Mesothelial cell of epicardium (in vitro differentiated cells): ENCODE data around the gene JUP. TPM values are rescaled to one million over a fixed set of nuclear protein-coding genes. Genes with fewer than 3 reads are reported as not detected.

Source experiments
- DNase-seq, 2 experiments: peaks; one replicate each; pipeline ENCODE4 v3.0.0; 2021; ENCODE audit warnings: low spot score in 2 of 2; ENCODE audit not compliant: unreplicated experiment in 2 of 2
- H3K27ac Mint-ChIP-seq: 2 replicates; pipeline ENCODE4 v1.8.0; 2021; ENCODE audit warnings: mixed read lengths
- H3K27me3 Mint-ChIP-seq: 2 replicates; pipeline ENCODE4 v1.8.0; 2021; ENCODE audit warnings: low read depth, mixed read lengths
- H3K36me3 Mint-ChIP-seq: 2 replicates; pipeline ENCODE4 v1.8.0; 2021; ENCODE audit warnings: mixed read lengths
- H3K4me1 Mint-ChIP-seq: 2 replicates; pipeline ENCODE4 v1.8.0; 2021; ENCODE audit warnings: mixed read lengths
- H3K4me3 Mint-ChIP-seq: 2 replicates; pipeline ENCODE4 v1.8.0; 2021; ENCODE audit warnings: mild to moderate bottlenecking, moderate library complexity, mixed read lengths
- H3K9me3 Mint-ChIP-seq: 2 replicates; pipeline ENCODE4 v1.8.0; 2021; ENCODE audit warnings: mixed read lengths
- total RNA-seq: library from RNA; stranded (reverse); gene quantifications from 3 replicates; pipeline ENCODE4 v1.2.1, GENCODE V29; 2021
- TF ChIP-seq, protein P1 (sequence below): fragments of 200-600 bp; sonication (generic); IDR thresholded peaks from one replicate; pipeline ENCODE4 v1.5.0; 2021; ENCODE audit warnings: antibody characterized with exemption; ENCODE audit not compliant: unreplicated experiment

JUP gene
- total RNA-seq, 1 donor from 2014 or later, result 205 TPM

DNA sequence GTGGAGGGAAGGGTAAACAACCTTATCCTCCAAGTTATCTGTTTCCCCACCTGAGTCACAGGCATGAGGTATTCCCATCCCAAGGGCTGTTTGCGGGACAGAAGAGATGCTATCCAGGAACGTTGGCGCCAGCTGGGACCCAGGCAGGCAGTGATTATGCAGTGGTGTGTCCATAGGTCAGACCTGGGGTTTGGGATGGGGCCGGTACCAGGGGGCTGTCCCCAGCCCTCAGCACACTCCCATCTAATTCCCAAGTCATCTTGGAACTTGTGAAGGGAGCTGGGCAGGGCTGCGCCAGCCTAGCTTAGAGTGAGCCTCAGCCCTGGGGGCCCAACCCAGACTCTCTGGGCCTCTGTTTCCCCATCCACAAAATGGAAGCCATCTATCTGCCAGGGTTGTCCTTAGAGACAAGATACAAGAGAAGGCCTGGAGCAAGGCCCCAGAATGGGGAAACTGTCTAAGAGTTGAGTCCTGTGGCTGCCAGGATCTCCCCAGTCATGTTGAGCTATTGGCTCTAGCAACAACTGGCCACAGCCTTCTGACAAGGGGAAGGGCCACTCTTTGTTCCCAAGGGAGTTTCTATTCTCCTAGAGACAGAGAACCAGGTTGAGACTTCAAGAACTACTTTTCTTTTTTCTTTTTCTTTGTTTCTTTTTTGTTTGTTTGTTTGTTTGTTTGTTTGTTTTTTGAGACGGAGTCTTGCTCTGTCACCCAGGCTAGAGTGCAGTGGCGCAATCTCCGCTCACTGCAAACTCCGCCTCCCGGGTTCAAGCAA is 9.8 kb upstream of the JUP start:
- TF ChIP-seq, protein P1, sequence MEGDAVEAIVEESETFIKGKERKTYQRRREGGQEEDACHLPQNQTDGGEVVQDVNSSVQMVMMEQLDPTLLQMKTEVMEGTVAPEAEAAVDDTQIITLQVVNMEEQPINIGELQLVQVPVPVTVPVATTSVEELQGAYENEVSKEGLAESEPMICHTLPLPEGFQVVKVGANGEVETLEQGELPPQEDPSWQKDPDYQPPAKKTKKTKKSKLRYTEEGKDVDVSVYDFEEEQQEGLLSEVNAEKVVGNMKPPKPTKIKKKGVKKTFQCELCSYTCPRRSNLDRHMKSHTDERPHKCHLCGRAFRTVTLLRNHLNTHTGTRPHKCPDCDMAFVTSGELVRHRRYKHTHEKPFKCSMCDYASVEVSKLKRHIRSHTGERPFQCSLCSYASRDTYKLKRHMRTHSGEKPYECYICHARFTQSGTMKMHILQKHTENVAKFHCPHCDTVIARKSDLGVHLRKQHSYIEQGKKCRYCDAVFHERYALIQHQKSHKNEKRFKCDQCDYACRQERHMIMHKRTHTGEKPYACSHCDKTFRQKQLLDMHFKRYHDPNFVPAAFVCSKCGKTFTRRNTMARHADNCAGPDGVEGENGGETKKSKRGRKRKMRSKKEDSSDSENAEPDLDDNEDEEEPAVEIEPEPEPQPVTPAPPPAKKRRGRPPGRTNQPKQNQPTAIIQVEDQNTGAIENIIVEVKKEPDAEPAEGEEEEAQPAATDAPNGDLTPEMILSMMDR, result no peak
- Mint-ChIP-seq H3K36me3 (no peaks in the 10 kb centered on the region), H3K27me3 (no peaks in the 10 kb centered on the region), H3K4me1 (peaks cover 41% of the 10 kb centered on the region), H3K27ac (peak overlapping the region; percentile 67), H3K9me3 (no peaks in the 10 kb centered on the region), H3K4me3 (no peak overlapping the region)
- DNase-seq, result no peak

DNA sequence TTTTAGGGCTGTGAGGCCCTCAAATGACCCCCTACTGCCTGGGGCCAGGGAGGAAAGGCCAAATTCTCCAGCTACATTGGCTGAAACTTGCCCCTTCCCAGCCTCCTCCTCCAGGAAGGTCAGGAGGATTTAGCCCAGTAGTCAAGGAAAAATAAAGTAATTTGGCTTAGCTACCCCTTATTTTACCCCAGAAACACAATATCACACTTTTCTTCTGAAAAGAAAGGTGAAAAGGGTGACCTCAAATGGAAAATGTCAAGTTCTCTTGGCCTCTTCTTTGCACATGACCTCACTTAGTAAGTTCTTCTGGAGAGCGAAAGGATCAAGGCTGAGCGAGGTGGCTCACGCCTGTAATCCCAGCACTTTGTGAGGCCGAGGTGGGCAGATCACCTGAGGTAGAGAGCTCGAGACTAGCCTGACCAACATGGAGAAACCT is 8.0 kb upstream of the JUP start:
- no peak overlapping the region for H3K4me3 Mint-ChIP-seq
- peak overlapping the region; percentile 92 for H3K27ac Mint-ChIP-seq
- DNase-seq, result no peak
- no peaks in the 10 kb centered on the region for H3K36me3 Mint-ChIP-seq
- no peaks in the 10 kb centered on the region for H3K27me3 Mint-ChIP-seq
- no peaks in the 10 kb centered on the region for H3K9me3 Mint-ChIP-seq
- TF ChIP-seq, protein P1, result no peak
- peaks cover 29% of the 10 kb centered on the region for H3K4me1 Mint-ChIP-seq

DNA sequence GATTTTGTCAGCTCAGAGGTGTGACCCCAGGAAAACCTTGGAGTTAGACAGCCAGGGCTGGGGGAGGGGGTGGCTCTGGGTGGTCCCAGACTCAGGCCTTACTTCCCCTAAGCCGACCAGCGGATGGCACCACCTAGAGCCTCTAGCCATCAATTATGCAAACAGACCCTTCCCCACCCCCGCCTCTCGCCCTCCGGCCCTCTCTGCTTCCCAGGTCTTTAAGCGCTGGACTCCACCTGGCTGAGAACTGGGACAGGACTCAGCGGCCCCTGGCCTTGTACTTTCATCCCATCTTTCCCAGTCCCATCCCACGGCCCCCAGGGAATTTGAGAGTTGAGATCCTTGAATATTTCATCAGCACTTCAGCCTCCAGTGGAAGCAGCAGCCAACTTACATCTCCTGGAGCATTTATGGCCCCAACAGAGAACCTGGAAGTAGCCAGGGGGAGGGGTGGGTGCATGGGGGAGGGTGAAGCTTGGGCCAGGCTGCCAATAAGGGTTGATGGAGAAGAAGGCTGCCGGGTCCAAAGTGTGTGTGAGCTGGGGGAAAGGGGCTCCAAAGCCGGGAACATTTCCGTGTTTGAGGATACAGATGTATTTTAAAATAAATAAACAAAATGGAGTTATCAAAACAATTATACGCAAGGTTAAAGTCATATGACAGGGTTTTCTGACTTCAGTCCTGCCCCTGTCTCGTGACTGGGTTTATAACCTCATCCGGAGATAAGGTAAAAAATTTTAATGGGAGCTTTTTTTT is 7.5 kb upstream of the JUP start:
- Mint-ChIP-seq H3K36me3 (no peaks in the 10 kb centered on the region), H3K4me3 (no peak overlapping the region), H3K27me3 (no peaks in the 10 kb centered on the region), H3K9me3 (no peaks in the 10 kb centered on the region), H3K27ac (peak overlapping the region; percentile 92), H3K4me1 (peaks cover 26% of the 10 kb centered on the region)
- DNase-seq, result no peak
- TF ChIP-seq, protein P1, result no peak

DNA sequence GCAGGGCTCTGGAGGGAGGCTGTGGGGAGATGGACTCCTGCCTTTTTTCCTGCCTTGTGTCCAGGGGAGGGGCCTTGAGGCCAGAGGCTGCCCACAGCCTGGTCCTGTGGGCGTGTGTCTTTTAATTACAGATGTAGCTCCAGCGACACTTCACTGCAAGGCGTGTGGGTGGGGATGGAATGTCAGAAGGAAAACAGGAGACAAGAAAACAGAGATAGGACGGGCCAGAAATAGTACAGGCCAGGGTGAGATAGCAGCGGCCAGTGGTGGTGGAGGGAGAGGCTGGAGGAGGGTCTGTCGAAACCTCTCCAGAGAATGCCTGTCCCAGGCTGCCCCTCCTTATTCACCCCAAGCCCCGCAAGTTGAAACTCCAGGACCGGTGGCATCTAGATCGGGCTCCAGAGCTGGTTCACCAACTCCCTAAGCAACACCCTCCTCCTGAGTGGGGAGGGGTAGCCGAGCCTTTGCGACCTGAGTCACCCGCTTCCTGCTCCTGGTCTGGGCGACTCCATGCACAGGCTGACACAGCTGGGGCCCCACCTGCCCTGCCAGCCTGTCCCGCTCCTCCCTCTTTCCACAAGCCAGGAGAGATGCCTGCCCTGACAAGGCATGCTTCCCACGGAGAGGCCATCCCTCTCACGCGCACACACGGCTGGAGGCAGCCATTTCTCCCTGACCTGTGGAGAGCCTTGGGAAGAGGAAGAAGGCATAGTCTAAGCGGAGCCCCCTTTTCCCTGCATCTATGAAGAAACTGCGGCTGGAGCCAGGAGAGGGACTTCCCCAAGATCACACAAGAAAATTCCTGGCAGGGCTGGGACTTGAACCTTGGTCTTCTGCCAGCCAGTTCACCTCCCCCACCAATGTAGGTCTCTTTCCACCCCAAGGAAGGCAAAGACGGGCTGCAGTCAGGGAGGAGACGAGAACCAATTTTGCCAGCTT is 6.6 kb upstream of the JUP start:
- H3K4me1 Mint-ChIP-seq, result peaks cover 26% of the 10 kb centered on the region
- H3K27me3 Mint-ChIP-seq, result no peaks in the 10 kb centered on the region
- no peaks in the 10 kb centered on the region for H3K36me3 Mint-ChIP-seq
- H3K9me3 Mint-ChIP-seq, result no peaks in the 10 kb centered on the region
- peak overlapping the region; percentile 39 for H3K4me3 Mint-ChIP-seq
- TF ChIP-seq, protein P1, result no peak
- no peak for DNase-seq
- H3K27ac Mint-ChIP-seq, result peak overlapping the region; percentile 92

DNA sequence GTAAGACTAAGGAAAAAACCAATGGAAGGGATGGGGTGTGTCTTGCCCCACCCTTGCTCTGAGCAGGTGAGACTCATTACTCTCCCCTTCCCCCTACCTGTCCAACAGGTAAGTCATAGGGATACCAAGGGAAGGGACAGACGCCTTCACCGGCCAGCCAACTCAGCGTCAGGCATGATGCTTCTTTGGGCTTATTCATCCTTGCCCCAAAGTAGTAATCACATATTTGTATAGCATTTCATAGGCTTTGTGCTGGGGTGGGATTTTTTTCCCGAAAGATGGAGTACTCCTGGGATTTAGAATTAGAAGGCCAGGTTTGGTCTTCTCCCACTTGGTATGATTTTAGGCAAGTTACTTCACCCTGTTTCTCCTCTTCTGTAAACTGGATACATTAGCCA is 509 bp upstream of the JUP start:
- Mint-ChIP-seq H3K36me3 (no peaks in the 10 kb centered on the region), H3K9me3 (no peaks in the 10 kb centered on the region), H3K4me1 (peaks cover 32% of the 10 kb centered on the region), H3K27ac (peak overlapping the region; percentile 88), H3K27me3 (no peaks in the 10 kb centered on the region), H3K4me3 (peak overlapping the region; percentile 82)
- TF ChIP-seq, protein P1, result no peak
- DNase-seq, result no peak
